Measurements from ENCODE around the gene IL17RC.

Gene IL17RC

DNA sequence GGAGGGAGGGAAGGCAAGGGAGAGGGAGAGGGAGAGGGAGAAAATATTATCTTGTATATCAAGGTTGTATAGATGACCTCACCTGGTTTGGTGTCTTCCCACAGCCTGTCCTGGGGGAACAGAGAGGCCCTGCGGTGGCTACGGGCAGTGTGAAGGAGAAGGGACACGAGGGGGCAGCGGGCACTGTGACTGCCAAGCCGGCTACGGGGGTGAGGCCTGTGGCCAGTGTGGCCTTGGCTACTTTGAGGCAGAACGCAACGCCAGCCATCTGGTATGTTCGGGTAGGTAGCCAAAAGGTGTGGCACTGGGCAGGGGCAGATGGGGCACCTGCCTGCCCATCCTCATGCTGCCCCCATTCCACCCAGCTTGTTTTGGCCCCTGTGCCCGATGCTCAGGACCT is 23.8 kb downstream of the IL17RC start:
- Histone ChIP-seq H3K36me3 (ENCODE audit: insufficient read depth, low read length) (peaks cover 35% of the 10 kb centered on the region), H3K4me3 (ENCODE audit: low read depth, low read length, poor library complexity, severe bottlenecking) (no peak overlapping the region), H3K9ac (ENCODE audit: low read length) (no peak overlapping the region), H2AFZ (ENCODE audit: low read length) (no peak overlapping the region), H3K9me2 (ENCODE audit: low read depth, low read length) (no peaks in the 10 kb centered on the region), H3K9me3 (ENCODE audit: low read length) (no peaks in the 10 kb centered on the region), H3K4me2 (ENCODE audit: low read length) (no peak overlapping the region), H3K79me2 (ENCODE audit: insufficient read depth, low read length) (no peaks in the 10 kb centered on the region), H3K27me3 (ENCODE audit: insufficient read depth, low read length) (no peaks in the 10 kb centered on the region), H3K4me1 (ENCODE audit: insufficient read depth, low read length, severe bottlenecking) (peaks cover 4% of the 10 kb centered on the region), H3K27ac (ENCODE audit: low read depth, low read length, poor library complexity, severe bottlenecking) (no peak overlapping the region), H3F3A (ENCODE audit: insufficient read depth, low read length) (no peaks in the 10 kb centered on the region), H4K20me1 (ENCODE audit: insufficient read depth, low read length) (no peaks in the 10 kb centered on the region)
- no peak for TF ChIP-seq EZH2 (IDR thresholded peaks at IDR 0.05; ENCODE audit: borderline replicate concordance, low read length)
- TF ChIP-seq, protein P1, sequence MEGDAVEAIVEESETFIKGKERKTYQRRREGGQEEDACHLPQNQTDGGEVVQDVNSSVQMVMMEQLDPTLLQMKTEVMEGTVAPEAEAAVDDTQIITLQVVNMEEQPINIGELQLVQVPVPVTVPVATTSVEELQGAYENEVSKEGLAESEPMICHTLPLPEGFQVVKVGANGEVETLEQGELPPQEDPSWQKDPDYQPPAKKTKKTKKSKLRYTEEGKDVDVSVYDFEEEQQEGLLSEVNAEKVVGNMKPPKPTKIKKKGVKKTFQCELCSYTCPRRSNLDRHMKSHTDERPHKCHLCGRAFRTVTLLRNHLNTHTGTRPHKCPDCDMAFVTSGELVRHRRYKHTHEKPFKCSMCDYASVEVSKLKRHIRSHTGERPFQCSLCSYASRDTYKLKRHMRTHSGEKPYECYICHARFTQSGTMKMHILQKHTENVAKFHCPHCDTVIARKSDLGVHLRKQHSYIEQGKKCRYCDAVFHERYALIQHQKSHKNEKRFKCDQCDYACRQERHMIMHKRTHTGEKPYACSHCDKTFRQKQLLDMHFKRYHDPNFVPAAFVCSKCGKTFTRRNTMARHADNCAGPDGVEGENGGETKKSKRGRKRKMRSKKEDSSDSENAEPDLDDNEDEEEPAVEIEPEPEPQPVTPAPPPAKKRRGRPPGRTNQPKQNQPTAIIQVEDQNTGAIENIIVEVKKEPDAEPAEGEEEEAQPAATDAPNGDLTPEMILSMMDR (IDR thresholded peaks at IDR 0.05; ENCODE audit: low read length): no peak

DNA sequence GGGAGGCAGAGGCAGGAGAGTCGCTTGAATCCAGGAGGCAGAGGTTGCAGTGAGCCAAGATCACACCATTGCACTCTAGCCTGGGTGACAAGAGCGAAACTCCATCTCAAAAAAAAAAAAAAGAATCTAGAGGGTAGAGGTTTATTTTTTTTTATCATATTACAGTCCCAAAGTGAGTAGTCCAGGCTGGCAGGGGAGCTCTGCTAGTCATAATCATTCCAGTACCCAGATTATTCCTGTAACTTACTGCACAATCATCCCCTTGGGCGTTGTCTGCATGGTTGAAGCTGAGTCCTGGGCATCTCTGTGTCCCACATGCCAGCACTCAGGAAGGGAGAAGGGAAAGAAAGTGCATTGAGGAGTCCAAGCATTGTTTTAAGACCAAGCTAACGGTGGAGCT is 25.3 kb downstream of the IL17RC start:
- H3K9me2 ChIP-seq (ENCODE audit: low read depth, low read length): no peaks in the 10 kb centered on the region
- no peak overlapping the region for H3K4me2 ChIP-seq (ENCODE audit: low read length)
- no peak overlapping the region for H2AFZ ChIP-seq (ENCODE audit: low read length)
- no peak overlapping the region for H3K9ac ChIP-seq (ENCODE audit: low read length)
- TF ChIP-seq, protein P1 (IDR thresholded peaks at IDR 0.05; ENCODE audit: low read length): no peak
- TF ChIP-seq EZH2 (IDR thresholded peaks at IDR 0.05; ENCODE audit: borderline replicate concordance, low read length): no peak
- no peaks in the 10 kb centered on the region for H4K20me1 ChIP-seq (ENCODE audit: insufficient read depth, low read length)
- H3K79me2 ChIP-seq (ENCODE audit: insufficient read depth, low read length): no peaks in the 10 kb centered on the region
- H3K9me3 ChIP-seq (ENCODE audit: low read length): no peaks in the 10 kb centered on the region
- H3K27me3 ChIP-seq (ENCODE audit: insufficient read depth, low read length): no peaks in the 10 kb centered on the region
- no peak overlapping the region for H3K27ac ChIP-seq (ENCODE audit: low read depth, low read length, poor library complexity, severe bottlenecking)
- no peak overlapping the region for H3K4me3 ChIP-seq (ENCODE audit: low read depth, low read length, poor library complexity, severe bottlenecking)
- no peaks in the 10 kb centered on the region for H3F3A ChIP-seq (ENCODE audit: insufficient read depth, low read length)
- H3K36me3 ChIP-seq (ENCODE audit: insufficient read depth, low read length): peaks cover 22% of the 10 kb centered on the region
- H3K4me1 ChIP-seq (ENCODE audit: insufficient read depth, low read length, severe bottlenecking): peaks cover 4% of the 10 kb centered on the region

DNA sequence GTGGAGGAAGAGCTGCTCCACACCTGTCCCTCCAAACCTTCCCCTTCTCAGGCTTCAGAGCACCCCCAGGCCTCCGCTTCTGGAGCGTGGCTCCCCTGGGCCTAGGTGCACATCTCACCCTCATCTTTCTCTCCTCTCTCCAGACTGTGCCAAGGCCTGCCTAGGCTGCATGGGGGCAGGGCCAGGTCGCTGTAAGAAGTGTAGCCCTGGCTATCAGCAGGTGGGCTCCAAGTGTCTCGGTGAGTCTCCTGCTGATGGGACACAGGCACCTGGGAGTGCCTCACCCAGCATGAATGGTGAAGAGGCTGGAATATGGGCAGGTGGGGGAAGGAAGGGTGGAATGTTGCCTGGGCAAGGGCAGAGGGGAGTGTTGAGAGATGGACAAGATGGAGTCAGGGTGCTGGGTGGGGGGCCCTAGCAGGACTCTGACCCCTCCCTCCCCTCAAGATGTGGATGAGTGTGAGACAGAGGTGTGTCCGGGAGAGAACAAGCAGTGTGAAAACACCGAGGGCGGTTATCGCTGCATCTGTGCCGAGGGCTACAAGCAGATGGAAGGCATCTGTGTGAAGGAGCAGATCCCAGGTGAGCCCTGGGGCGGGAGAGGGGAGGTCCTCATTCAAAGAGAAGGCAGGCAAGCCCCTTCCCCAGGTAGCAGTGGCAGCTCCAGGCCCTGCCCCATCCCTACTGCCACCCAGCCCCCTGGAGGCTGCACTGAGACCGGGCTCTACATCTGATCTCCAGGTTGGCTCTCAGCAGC is 26.2 kb downstream of the IL17RC start:
- TF ChIP-seq EZH2 (IDR thresholded peaks at IDR 0.05; ENCODE audit: borderline replicate concordance, low read length): no peak
- TF ChIP-seq, protein P1 (IDR thresholded peaks at IDR 0.05; ENCODE audit: low read length): no peak
- Histone ChIP-seq H3K9ac (ENCODE audit: low read length) (no peak overlapping the region), H4K20me1 (ENCODE audit: insufficient read depth, low read length) (no peaks in the 10 kb centered on the region), H3K9me2 (ENCODE audit: low read depth, low read length) (no peaks in the 10 kb centered on the region), H3K4me2 (ENCODE audit: low read length) (no peak overlapping the region), H3K36me3 (ENCODE audit: insufficient read depth, low read length) (peaks cover 14% of the 10 kb centered on the region), H3K79me2 (ENCODE audit: insufficient read depth, low read length) (no peaks in the 10 kb centered on the region), H3K4me1 (ENCODE audit: insufficient read depth, low read length, severe bottlenecking) (peaks cover 4% of the 10 kb centered on the region), H3K4me3 (ENCODE audit: low read depth, low read length, poor library complexity, severe bottlenecking) (no peak overlapping the region), H3K9me3 (ENCODE audit: low read length) (no peaks in the 10 kb centered on the region), H3K27me3 (ENCODE audit: insufficient read depth, low read length) (no peaks in the 10 kb centered on the region), H3F3A (ENCODE audit: insufficient read depth, low read length) (no peaks in the 10 kb centered on the region), H2AFZ (ENCODE audit: low read length) (no peak overlapping the region), H3K27ac (ENCODE audit: low read depth, low read length, poor library complexity, severe bottlenecking) (no peak overlapping the region)
